Smooth muscle cell (in vitro differentiated cells): ENCODE results near the gene DIP2C. TPM values are rescaled to one million over a fixed set of nuclear protein-coding genes. Genes with fewer than 3 reads are reported as not detected.
"Not testable (repeated sequence)": the region's sequence is repeated elsewhere in the genome, so short reads cannot be mapped to it uniquely, and the experiment has no call there.

Source experiments
- DNase-seq: peaks from one replicate; lab custom pipeline; 2025; ENCODE audit not compliant: unreplicated experiment; lab: John Stamatoyannopoulos, UW
- H2AFZ ChIP-seq: fragments of 200-600 bp; sonication (generic); 2 replicates; pipeline ENCODE4 v1.6.0; 2016; ENCODE audit warnings: antibody characterized with exemption, low read depth, mild to moderate bottlenecking
- H3F3A ChIP-seq: fragments of 200-600 bp; sonication (generic); 2 replicates; pipeline ENCODE4 v1.6.0; 2017; ENCODE audit warnings: antibody characterized with exemption, low read depth
- H3K27ac ChIP-seq: fragments of 200-600 bp; sonication (generic); 2 replicates; pipeline ENCODE4 v1.5.1; 2016; ENCODE audit warnings: low read depth, mild to moderate bottlenecking
- H3K27me3 ChIP-seq: fragments of 200-600 bp; sonication (generic); 2 replicates; pipeline ENCODE4 v1.6.1; 2016; ENCODE audit warnings: low read depth, mild to moderate bottlenecking
- H3K36me3 ChIP-seq: fragments of 200-600 bp; sonication (generic); 2 replicates; pipeline ENCODE4 v1.5.1; 2016; ENCODE audit warnings: low read depth
- H3K4me1 ChIP-seq: fragments of 200-600 bp; sonication (generic); 2 replicates; pipeline ENCODE4 v1.5.1; 2016; ENCODE audit warnings: low read depth
- H3K4me2 ChIP-seq: fragments of 200-600 bp; sonication (generic); 2 replicates; pipeline ENCODE4 v1.6.0; 2016; ENCODE audit warnings: mild to moderate bottlenecking
- H3K4me3 ChIP-seq: fragments of 200-600 bp; sonication (generic); 2 replicates; pipeline ENCODE4 v1.5.1; 2016; ENCODE audit warnings: mild to moderate bottlenecking
- H3K79me2 ChIP-seq: fragments of 200-600 bp; sonication (generic); 2 replicates; pipeline ENCODE4 v1.6.0; 2016; ENCODE audit warnings: low read depth, mild to moderate bottlenecking
- H3K9ac ChIP-seq: fragments of 200-600 bp; sonication (generic); 2 replicates; pipeline ENCODE4 v1.6.0; 2016; ENCODE audit warnings: low read depth
- H3K9me3 ChIP-seq: fragments of 200-600 bp; sonication (generic); replicated peaks from 2 replicates; pipeline ENCODE4 v1.5.1; 2016; ENCODE audit warnings: low read depth
- H4K20me1 ChIP-seq: fragments of 200-600 bp; sonication (generic); 2 replicates; pipeline ENCODE4 v1.6.0; 2016; ENCODE audit warnings: low read depth
- CTCF ChIP-seq: fragments of 200-600 bp; sonication (generic); IDR thresholded peaks from 2 replicates; pipeline ENCODE4 v1.5.1; 2017; ENCODE audit warnings: borderline replicate concordance, mild to moderate bottlenecking, antibody characterized with exemption; ENCODE audit not compliant: insufficient read depth, poor library complexity, severe bottlenecking
- WGBS: methylation state at CpG from one replicate; pipeline ENCODE4 v1.1.7; 2016; ENCODE audit warnings: low lambda C conversion rate; 5-methylcytosine and 5-hydroxymethylcytosine counted together
- polyA plus RNA-seq: library from polyadenylated mRNA; unstranded; fragments of >200 nt; fragmentation: Nextera tagmentation; extraction: Ambion mirVana; gene quantifications from 2 replicates; pipeline ENCODE4 v1.2.1, GENCODE V29; 2016
- total RNA-seq: library from RNA; depleted of rRNA; stranded (reverse); fragments of >200 nt; gene quantifications from 2 replicates; pipeline ENCODE4 v1.2.3, GENCODE V29; 2014

The DIP2C gene
- total and polyA plus RNA-seq, 2 experiments from 2014 or later, result 14.9 to 15.3 TPM

GRCh38 chr10:369684-370448, 319.6 kb downstream of the DIP2C start:
- Histone ChIP-seq H3K4me1 (peaks cover 22% of the 10 kb centered on the region), H3K4me2 (peak overlapping the region; percentile 60), H3K79me2 (no peaks in the 10 kb centered on the region), H3K36me3 (no peaks in the 10 kb centered on the region), H3K4me3 (no peak overlapping the region), H2AFZ (no peak overlapping the region), H3K27me3 (no peaks in the 10 kb centered on the region), H3F3A (peaks cover 20% of the 10 kb centered on the region), H4K20me1 (peaks cover 3% of the 10 kb centered on the region), H3K27ac (peak overlapping the region; percentile 97), H3K9me3 (no peaks in the 10 kb centered on the region), H3K9ac (peak overlapping the region; percentile 21)
- TF ChIP-seq CTCF, result no peak
- peak; percentile 17 for DNase-seq
- WGBS, result 51% methylated on average over 22 of the region's 22 CpGs

GRCh38 chr10:369221-369683, 320.2 kb downstream of the DIP2C start:
- H3K4me3 ChIP-seq, result no peak overlapping the region
- no peaks in the 10 kb centered on the region for H3K27me3 ChIP-seq
- H2AFZ ChIP-seq, result no peak overlapping the region
- 62% methylated on average over 18 of the region's 18 CpGs for WGBS
- H4K20me1 ChIP-seq, result peaks cover 3% of the 10 kb centered on the region
- no peaks in the 10 kb centered on the region for H3K79me2 ChIP-seq
- no peak overlapping the region for H3K9ac ChIP-seq
- no peak for DNase-seq
- no peaks in the 10 kb centered on the region for H3K9me3 ChIP-seq
- peak overlapping the region; percentile 60 for H3K4me2 ChIP-seq
- H3K36me3 ChIP-seq, result no peaks in the 10 kb centered on the region
- H3K4me1 ChIP-seq, result peaks cover 17% of the 10 kb centered on the region
- peaks cover 14% of the 10 kb centered on the region for H3F3A ChIP-seq
- H3K27ac ChIP-seq, result peak overlapping the region; percentile 97
- TF ChIP-seq CTCF, result no peak

GRCh38 chr10:368579-369220, 320.8 kb downstream of the DIP2C start:
- peaks cover 9% of the 10 kb centered on the region for H3F3A ChIP-seq
- H3K4me2 ChIP-seq, result no peak overlapping the region
- no peak overlapping the region for H2AFZ ChIP-seq
- no peak for DNase-seq
- H3K27me3 ChIP-seq, result no peaks in the 10 kb centered on the region
- WGBS, result 96% methylated on average over 17 of the region's 17 CpGs
- H3K4me1 ChIP-seq, result peaks cover 12% of the 10 kb centered on the region
- H4K20me1 ChIP-seq, result peaks cover 3% of the 10 kb centered on the region
- no peak overlapping the region for H3K4me3 ChIP-seq
- peak overlapping the region; percentile 97 for H3K27ac ChIP-seq
- no peaks in the 10 kb centered on the region for H3K9me3 ChIP-seq
- H3K9ac ChIP-seq, result no peak overlapping the region
- no peaks in the 10 kb centered on the region for H3K79me2 ChIP-seq
- TF ChIP-seq CTCF, result no peak
- H3K36me3 ChIP-seq, result no peaks in the 10 kb centered on the region

GRCh38 chr10:368107-368506, 321.4 kb downstream of the DIP2C start:
- not testable (repeated sequence) for H3K4me1 ChIP-seq, H3K4me2 ChIP-seq, H3K79me2 ChIP-seq, H3K9ac ChIP-seq, H3K27me3 ChIP-seq, H3K4me3 ChIP-seq, H4K20me1 ChIP-seq, H3K36me3 ChIP-seq, DNase-seq, H3F3A ChIP-seq, H2AFZ ChIP-seq, H3K9me3 ChIP-seq, H3K27ac ChIP-seq
- WGBS, result 99% methylated on average over 10 of the region's 16 CpGs
